ENCODE results near the gene VPS35L.
"Not testable (repeated sequence)": the region's sequence is repeated elsewhere in the genome, so short reads cannot be mapped to it uniquely, and the experiment has no call there.

VPS35L gene

GRCh38 chr16:19655242-19655777, 99.8 kb downstream of the VPS35L start:
- no peak for DNase-seq (ENCODE audit: low spot score)

GRCh38 chr16:19657831-19658230, 102.3 kb downstream of the VPS35L start:
- DNase-seq (ENCODE audit: low spot score): no peak

GRCh38 chr16:19659554-19659953, 104.1 kb downstream of the VPS35L start:
- no peak for DNase-seq (ENCODE audit: low spot score)

DNA sequence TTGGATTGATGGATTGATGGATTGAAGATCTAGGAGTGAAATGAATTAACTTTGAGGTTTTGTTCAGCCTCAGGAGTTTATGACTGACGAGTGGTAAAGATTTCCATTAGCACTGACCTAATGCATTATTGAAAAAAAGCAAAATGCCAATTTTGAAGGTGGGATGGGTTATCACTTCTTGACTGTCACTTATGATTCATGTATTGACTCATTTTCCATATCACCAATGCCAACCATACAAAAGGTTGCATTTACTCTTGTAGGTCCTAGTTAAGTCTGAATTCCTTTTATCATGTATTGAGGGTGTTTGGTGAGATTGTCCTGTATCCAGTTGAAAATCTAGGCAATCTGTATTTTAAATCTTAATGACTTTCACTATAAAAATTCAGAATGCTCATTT, 104.9 kb downstream of the VPS35L start:
- no peak for DNase-seq (ENCODE audit: low spot score)

- no peak for DNase-seq (ENCODE audit: low spot score)
These were observed 106.8 kb downstream of the VPS35L start for GRCh38 chr16:19662351-19662750.

DNA sequence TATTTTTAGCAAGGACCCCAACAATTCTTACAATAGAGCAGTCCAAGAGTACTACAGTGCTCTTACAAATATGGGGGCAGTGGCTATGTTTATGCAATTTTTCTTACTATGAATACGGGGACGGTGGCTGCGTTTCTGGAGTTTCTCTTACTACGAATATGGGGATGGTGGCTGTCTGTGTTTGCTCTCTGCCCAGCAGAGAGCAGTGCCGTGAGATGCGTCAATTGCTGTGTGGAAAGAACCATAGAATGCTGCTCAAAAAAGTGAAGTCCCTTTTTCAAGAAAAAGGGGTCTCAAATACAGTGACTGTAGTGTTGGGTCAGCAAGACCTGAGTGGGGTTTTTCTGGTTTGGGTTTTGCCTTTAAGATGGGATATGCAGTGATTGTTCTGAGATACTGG, 108.7 kb downstream of the VPS35L start:
- DNase-seq (ENCODE audit: low spot score): no peak

- not testable (repeated sequence) for DNase-seq (ENCODE audit: low spot score)
These were observed 109.8 kb downstream of the VPS35L start for GRCh38 chr16:19665313-19665712.

DNA sequence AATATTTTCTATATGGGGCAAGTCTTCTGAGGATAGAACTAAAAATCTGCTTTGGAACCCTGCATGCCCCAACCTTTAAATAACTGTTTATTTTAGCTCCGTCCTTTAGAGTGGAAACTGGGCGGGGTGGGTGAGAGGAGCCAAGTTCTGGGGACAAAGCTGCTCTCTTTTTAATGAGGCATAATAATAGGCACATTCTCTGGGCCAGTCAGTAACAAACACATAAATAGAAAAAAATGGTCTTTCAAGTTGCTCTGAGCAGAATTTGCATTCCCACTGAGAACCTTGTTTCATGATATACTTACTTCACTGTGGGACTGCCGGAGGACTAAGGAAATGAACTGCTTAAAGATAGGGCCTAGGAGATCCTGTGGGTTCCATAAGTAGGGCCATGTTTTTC, 111.0 kb downstream of the VPS35L start:
- DNase-seq (ENCODE audit: low spot score): no peak

- DNase-seq (ENCODE audit: low spot score): no peak
These were observed 116.9 kb downstream of the VPS35L start for GRCh38 chr16:19672378-19672777.

GRCh38 chr16:19674485-19674884, 119.0 kb downstream of the VPS35L start:
- no peak for DNase-seq (ENCODE audit: low spot score)

- DNase-seq (ENCODE audit: low spot score): no peak
These were observed 121.9 kb downstream of the VPS35L start for GRCh38 chr16:19677402-19677801.

DNA sequence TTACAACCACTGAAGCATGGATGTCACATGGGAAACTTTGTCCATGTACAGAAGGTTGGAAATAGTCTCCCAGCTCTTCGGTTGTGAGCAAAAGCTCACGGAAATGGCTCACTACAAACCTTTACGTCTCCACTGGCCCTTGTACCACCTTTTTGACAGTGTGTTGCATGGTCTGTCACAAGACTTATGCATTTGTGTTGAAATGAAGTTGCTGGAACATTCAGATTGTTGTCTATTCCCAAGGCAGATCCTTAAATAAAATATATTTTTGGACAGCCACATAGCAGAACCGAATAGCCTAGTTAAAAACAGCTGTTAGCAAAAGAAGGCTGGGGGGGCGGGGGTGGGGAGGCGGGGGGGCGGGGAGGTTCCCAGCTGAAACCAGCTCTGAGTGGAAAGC, 123.3 kb downstream of the VPS35L start:
- DNase-seq (ENCODE audit: low spot score): no peak

DNA sequence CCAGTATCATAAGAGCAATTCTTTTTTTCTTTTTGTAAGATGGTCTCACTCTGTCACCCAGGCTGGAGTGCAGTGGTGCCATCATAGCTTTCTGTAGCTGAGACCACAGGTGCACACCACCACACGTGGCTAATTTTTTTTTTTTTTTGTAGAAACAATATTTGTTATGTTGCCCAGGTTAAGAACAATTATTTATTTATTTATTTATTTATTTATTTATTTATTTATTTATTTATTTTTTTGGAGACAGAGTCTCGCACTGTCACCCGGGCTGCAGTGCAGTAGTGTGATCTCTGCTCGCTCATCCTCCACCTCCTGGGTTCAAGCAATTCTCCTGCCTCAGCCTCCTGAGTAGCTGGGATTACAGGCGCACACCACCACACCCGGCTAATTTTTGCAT, 123.8 kb downstream of the VPS35L start:
- DNase-seq (ENCODE audit: low spot score): not testable (repeated sequence)

DNA sequence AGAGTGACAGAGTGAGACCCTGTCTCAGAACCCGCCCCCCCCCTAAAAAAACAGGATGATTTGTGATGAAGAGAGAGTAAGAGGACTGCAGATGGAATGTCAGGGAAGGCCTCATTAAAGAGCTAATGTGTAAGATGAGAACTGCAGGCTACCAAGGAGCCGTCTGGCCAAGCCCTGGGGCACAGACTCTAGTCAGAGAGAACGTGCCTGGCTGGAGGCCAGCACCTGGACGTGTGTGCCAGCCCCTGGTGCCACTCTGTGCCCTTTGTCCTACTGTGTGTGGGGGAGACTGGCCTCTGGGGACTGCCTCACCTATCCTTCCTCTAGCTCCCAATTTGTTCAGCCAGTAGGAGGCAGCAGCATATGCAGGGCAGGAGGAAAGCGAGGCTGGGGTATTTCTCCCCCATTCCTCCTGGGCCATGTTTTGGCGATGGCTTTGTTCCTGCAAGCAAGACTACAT, 125.4 kb downstream of the VPS35L start:
- DNase-seq (ENCODE audit: low spot score): peak; percentile 53

DNA sequence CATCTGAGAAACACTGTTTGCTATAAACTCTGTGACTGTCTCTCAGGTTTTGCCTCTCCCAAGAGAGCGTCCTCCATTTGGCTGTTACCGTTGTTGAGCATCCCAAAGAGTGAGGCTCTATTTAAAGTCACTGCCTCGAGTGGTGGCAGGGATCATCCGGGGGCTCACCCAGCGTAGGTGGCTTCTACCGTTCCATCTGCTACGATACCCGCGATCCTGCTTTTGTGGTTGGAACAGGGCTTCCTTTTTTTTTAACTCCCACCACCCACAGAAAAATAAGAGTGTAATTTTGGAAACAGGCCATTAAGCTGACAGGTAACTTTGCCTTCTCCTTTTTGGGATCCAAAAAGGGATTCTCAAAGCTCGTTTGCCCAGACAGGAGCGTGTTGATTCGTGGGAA, 126.1 kb downstream of the VPS35L start:
- no peak for DNase-seq (ENCODE audit: low spot score)

DNA sequence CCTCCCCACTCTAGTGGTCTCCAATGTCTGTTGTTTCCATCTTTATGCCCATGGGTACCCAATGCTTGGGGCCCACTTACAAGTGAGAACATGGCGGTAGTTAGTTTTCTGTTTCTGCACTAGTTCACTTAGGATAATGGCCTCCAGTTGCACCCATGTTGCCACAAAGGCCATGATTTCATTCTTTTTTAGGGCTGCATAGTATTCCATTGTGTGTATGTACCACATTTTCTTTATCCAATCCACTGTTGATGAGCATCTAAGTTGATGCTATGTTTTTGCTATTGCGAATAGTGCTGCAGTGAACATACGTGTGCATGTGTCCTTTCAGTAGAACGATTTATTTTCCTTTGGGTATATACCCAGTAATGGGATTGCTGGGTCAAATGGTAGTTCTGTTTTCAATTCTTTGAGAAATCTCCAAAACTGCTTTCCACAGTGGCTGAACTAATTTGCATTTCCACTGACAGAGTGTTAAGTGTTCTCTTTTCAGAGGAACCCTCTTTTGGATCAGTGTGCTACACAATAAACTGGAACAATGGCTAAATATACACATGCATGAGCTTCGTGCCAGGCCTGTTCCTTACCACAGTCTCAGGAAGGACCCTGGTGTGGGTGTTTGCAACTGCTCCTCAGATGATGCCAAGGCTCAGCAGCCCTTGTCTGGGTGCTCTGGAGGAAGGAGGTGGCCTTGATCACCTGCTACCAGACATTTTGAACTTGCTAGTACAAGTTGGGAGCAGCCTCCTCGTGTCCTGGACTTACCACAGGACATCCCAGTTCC, 128.1 kb downstream of the VPS35L start:
- DNase-seq (ENCODE audit: low spot score): no peak

DNA sequence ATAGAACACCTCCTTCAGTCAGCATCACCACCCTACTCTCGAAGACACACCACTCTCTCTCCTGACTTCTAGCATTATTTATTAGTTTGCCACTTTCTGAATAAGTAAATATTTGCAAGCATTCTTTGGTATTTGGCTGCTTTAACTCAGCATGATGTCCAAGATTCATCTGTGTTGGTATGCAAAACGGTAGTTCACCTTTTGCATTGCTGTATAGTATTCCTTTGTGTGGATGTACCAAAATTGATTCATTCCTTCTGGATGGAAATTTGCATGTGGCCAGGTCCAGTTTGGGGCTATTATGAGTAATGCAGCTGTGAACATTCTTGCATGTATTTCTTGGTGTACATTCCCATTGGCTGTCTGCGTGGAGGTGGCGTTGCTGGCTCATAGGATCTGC, 129.7 kb downstream of the VPS35L start:
- no peak for DNase-seq (ENCODE audit: low spot score)

DNA sequence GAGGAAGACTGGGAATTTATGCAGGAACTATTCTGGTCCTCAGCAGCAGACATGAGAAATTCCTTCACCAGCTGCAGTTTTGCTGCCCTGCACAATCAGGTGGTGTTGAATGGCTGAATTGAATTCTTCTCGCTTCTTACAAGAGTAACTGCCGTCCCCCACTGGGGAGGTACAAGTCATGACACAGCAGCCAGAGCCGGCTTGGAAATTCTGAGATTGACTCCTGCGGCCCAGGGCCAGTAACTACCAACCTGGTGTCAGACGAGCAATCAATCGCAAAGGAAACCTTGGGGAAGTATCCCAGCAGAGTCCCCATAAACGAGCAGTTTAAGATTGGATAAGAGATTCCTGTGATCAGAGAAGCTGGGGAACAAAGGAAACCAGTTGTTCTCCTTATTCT, 131.8 kb downstream of the VPS35L start:
- DNase-seq (ENCODE audit: low spot score): no peak

DNA sequence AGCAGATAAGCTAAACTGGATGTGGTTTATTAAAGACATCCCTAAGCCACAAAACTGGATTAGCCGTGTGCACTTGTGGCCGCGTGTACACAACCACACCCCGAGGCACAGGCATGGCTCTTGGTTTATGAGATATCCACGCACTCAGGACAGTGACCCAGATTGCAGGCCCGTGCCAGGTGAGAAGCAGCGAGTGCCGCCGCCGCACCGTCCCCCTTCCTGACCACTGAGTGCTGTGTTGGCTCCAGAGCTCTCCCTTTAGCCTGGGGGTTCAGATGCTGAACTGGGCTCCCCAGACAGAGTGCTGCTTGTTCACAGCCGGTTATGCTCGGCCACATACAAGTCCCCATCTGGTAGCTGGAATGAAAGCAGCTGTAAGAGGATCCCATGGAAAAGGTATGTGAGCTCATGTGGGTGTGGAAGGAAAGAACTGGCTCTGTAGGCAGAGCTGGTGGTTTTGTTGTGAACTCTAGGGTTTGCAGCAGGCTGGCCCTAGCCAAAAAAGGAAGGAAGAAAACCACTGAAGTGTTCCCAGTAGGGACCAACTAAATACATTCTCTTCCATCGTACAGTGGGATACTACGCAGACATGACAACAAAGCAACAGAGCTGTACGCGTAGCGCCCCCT, 133.0 kb downstream of the VPS35L start:
- no peak for DNase-seq (ENCODE audit: low spot score)

- no peak for DNase-seq (ENCODE audit: low spot score)
These were observed 133.8 kb downstream of the VPS35L start for GRCh38 chr16:19689342-19689741.

GRCh38 chr16:19690196-19690595, 134.7 kb downstream of the VPS35L start:
- DNase-seq (ENCODE audit: low spot score): no peak

DNA sequence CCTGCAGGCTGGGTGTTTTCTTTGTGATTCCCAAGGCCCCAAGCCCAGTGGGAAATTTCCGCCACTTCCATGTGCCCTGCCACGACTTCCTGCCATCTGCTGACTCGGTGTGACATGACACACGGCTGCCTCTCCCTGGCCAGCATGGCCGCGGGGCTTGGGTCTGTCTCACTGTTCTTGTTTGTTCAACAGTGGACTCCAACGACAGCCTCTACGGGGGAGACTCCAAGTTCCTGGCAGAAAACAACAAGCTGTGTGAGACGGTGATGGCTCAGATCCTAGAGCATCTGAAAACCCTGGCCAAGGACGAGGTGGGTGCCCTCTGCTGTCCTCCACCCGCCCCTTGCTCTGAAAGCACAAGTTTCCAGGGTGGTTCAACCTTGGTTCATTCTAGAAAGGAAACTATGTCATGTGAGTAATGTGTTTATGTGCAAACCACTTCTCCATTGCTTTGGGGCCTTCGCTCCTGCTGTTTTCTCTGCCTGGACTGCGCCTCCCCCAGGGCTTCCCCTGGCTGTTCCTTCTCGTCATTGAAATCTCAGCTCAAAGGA, 135.7 kb downstream of the VPS35L start:
- DNase-seq (ENCODE audit: low spot score): no peak

DNA sequence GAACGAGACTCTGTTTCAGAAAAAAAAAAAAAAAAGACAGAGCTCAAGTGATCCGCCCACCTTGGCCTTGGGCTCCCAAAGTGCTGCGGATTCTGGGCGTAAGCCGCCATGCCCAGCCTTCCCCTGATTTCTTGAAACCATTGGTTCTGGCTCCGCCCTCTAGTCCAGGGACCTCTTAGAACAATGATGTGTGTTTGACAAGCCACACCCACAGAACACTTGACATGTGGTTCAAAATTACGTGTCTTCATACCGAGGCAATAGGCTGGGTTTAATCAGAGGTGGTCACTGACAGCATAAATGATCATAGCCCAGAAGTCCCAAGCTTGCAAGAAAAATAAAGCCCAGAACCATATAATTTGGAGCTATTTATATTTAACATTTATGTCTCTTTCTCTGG, 139.5 kb downstream of the VPS35L start:
- DNase-seq (ENCODE audit: low spot score): no peak

Data from iPS-NIHi11 (cell line).